ENCODE data around the gene SCAMP4.

DNA sequence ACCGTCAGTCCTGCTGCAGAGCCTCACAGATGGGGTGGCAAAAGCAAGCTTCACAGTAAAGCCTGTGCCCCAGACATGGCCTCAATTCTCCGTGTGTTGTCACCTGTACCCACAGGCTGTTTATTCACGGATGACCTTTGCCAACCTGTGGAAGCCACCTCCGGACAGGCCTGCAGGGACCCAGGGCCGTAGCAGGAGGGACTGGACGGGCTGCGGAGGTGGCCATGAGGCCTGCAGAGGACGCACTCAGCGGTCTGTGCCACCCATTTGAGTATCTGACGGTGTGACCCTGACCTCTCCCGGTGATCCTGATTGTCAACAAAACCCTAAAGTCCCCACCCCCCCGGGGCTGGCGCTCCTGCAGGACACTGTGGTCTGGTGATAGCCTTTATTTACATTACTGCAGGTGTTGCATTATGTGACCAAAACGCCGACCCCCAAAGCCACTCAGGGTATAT, 34.0 kb upstream of the SCAMP4 start:
- TF ChIP-seq, protein P1, sequence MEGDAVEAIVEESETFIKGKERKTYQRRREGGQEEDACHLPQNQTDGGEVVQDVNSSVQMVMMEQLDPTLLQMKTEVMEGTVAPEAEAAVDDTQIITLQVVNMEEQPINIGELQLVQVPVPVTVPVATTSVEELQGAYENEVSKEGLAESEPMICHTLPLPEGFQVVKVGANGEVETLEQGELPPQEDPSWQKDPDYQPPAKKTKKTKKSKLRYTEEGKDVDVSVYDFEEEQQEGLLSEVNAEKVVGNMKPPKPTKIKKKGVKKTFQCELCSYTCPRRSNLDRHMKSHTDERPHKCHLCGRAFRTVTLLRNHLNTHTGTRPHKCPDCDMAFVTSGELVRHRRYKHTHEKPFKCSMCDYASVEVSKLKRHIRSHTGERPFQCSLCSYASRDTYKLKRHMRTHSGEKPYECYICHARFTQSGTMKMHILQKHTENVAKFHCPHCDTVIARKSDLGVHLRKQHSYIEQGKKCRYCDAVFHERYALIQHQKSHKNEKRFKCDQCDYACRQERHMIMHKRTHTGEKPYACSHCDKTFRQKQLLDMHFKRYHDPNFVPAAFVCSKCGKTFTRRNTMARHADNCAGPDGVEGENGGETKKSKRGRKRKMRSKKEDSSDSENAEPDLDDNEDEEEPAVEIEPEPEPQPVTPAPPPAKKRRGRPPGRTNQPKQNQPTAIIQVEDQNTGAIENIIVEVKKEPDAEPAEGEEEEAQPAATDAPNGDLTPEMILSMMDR (IDR thresholded peaks at IDR 0.05), result no peak
- no peak for TF ChIP-seq POLR2A (IDR thresholded peaks at IDR 0.05)
